ENCODE data around the gene EPB41L1.

The EPB41L1 gene

GRCh38 chr20:36181934-36182603 is 27.5 kb downstream of the EPB41L1 start:
- TF ChIP-seq ZNF274 (IDR thresholded peaks at IDR 0.05; ENCODE audit: low read depth, low read length) = no peak
- H3K4me3 ChIP-seq (ENCODE audit: low read length) = no peak overlapping the region

GRCh38 chr20:36182604-36183154 is 28.1 kb downstream of the EPB41L1 start:
- H3K4me3 ChIP-seq (ENCODE audit: low read length) = no peak overlapping the region
- no peak for TF ChIP-seq ZNF274 (IDR thresholded peaks at IDR 0.05; ENCODE audit: low read depth, low read length)

DNA sequence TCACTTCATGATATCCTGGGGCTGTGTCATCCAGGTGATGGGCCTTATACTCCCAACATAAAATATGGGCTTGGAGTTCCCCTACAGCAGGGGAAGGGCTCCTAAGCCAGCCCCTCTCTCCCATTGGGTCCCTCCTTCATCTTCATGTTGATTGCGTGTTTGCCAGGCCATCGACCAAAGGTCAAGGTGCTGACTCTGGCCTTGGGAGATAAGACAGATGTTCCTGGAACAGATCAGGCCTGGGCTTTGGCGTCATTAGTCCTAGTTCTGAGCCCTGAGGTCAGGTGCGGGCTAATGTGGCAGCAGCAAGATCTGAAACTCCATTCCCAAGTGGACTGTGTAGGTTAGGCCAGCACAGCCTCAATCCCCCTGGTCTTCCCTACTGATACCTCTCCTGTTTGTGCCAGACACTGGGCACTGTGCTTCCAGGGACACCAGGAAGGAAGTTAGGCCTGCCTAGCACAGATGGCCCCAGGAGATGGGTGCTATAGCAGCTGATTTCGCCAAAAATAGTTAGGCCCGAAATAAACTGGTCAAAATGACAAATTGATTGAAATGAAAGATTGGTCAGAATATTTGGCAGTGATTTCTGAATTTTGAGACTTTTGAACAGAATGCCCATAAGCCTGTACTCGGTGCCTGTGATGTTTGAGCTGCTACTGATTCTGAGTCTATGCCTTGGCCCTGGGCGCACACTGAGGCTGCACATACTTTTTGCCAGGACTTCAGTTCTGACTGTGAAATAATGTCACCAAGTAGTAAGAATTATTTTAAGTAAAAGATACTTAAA is 28.8 kb downstream of the EPB41L1 start:
- TF ChIP-seq ZNF274 (IDR thresholded peaks at IDR 0.05; ENCODE audit: low read depth, low read length) = no peak
- no peak overlapping the region for H3K4me3 ChIP-seq (ENCODE audit: low read length)

- TF ChIP-seq ZNF274 (IDR thresholded peaks at IDR 0.05; ENCODE audit: low read depth, low read length) = no peak
- no peak overlapping the region for H3K4me3 ChIP-seq (ENCODE audit: low read length)
Measured at GRCh38 chr20:36184816-36185776, 30.6 kb downstream of the EPB41L1 start.

- no peak overlapping the region for H3K4me3 ChIP-seq (ENCODE audit: low read length)
- TF ChIP-seq ZNF274 (IDR thresholded peaks at IDR 0.05; ENCODE audit: low read depth, low read length) = no peak
Measured at GRCh38 chr20:36193977-36194712, 39.6 kb downstream of the EPB41L1 start.

- TF ChIP-seq ZNF274 (IDR thresholded peaks at IDR 0.05; ENCODE audit: low read depth, low read length) = no peak
- no peak overlapping the region for H3K4me3 ChIP-seq (ENCODE audit: low read length)
Measured at GRCh38 chr20:36196676-36197075, 42.1 kb downstream of the EPB41L1 start.

GRCh38 chr20:36197271-36197670 is 42.7 kb downstream of the EPB41L1 start:
- no peak for TF ChIP-seq ZNF274 (IDR thresholded peaks at IDR 0.05; ENCODE audit: low read depth, low read length)
- no peak overlapping the region for H3K4me3 ChIP-seq (ENCODE audit: low read length)

DNA sequence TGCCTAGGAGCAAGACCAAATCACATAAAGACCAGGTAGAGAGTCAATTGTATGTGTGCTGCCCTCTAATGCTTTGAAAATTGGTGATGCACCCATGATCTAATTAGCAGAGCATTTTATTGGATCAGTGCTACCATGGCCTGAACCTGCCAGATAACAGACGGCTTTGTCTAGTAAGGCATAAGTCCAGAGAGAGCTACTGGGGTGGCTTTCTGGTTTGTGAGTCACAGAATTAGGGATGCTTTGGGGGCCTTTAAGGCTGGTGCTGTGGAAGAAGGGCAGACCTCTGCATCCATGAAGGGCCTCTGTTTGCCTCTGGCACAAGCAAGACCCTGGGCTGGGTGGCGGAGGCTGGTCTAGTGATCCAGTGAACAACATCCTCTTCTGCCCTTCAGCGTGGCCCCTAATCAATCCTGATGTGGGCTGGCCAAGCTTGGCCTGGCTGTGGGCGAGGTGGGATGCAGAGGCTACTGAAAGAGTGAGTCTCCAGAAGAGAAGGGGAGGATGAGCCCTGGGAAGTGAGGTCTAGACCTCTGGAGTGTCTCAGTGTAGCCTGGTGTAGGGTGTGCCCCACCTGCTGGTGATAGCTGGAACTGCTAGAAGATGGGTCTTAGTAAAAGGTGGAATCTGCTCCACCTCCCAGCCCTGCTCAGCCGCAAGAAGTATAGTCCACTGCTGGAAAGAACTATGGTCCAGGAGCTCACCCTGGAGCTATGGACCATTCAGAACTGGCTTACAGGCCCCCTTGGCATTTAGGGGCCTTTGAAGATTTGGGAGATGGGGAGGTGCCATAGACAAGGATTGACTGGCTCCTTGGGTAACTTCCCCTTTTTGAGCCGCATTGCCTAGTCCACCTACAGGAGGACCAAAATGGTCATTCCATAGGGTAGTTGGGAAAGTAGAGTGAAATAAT is 45.1 kb downstream of the EPB41L1 start:
- H3K4me3 ChIP-seq (ENCODE audit: low read length) = no peak overlapping the region
- TF ChIP-seq ZNF274 (IDR thresholded peaks at IDR 0.05; ENCODE audit: low read depth, low read length) = no peak

GRCh38 chr20:36200451-36200850 is 45.9 kb downstream of the EPB41L1 start:
- H3K4me3 ChIP-seq (ENCODE audit: low read length) = no peak overlapping the region
- no peak for TF ChIP-seq ZNF274 (IDR thresholded peaks at IDR 0.05; ENCODE audit: low read depth, low read length)

GRCh38 chr20:36201198-36201597 is 46.7 kb downstream of the EPB41L1 start:
- H3K4me3 ChIP-seq (ENCODE audit: low read length) = no peak overlapping the region
- TF ChIP-seq ZNF274 (IDR thresholded peaks at IDR 0.05; ENCODE audit: low read depth, low read length) = no peak

DNA sequence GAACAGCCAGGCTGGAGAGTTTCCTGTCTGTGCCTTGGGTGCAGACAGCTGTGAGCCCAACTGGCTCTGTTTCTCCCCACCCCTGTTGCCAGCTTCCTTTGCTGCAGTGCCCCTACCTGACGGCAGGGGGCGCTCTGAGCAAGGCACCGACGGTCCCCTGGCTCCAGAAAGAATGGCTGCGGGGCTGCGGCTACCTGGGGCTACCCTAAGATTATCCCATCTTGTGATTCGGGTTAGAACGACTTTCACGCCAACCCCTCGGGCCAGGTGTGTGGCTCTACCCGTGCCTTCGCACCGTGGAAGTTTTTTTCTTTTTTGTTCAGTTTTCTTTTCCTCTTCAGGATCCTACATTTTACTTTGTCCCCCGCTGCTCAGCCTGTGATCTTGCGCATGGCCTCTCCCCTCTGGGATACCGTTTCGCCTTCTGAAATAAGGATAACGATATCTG is 48.4 kb downstream of the EPB41L1 start:
- H3K4me3 ChIP-seq (ENCODE audit: low read length) = no peak overlapping the region
- TF ChIP-seq ZNF274 (IDR thresholded peaks at IDR 0.05; ENCODE audit: low read depth, low read length) = no peak

- no peak for TF ChIP-seq ZNF274 (IDR thresholded peaks at IDR 0.05; ENCODE audit: low read depth, low read length)
Measured at GRCh38 chr20:36203861-36204260, 49.3 kb downstream of the EPB41L1 start.

More at GRCh38 chr20:36203861-36204260, 49.3 kb downstream of the EPB41L1 start:
- no peak overlapping the region for H3K4me3 ChIP-seq (ENCODE audit: low read length)

Data from GM08714 (cell line).